ENCODE measurements around the gene KIAA1671.

The KIAA1671 gene

GRCh38 chr22:25208743-25209505, 256.4 kb downstream of the KIAA1671 start:
- TF ChIP-seq, protein P1, sequence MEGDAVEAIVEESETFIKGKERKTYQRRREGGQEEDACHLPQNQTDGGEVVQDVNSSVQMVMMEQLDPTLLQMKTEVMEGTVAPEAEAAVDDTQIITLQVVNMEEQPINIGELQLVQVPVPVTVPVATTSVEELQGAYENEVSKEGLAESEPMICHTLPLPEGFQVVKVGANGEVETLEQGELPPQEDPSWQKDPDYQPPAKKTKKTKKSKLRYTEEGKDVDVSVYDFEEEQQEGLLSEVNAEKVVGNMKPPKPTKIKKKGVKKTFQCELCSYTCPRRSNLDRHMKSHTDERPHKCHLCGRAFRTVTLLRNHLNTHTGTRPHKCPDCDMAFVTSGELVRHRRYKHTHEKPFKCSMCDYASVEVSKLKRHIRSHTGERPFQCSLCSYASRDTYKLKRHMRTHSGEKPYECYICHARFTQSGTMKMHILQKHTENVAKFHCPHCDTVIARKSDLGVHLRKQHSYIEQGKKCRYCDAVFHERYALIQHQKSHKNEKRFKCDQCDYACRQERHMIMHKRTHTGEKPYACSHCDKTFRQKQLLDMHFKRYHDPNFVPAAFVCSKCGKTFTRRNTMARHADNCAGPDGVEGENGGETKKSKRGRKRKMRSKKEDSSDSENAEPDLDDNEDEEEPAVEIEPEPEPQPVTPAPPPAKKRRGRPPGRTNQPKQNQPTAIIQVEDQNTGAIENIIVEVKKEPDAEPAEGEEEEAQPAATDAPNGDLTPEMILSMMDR (IDR thresholded peaks at IDR 0.05; ENCODE audit: low read depth, low read length) = no peak
- no peak for DNase-seq (ENCODE audit: low read depth in 2 of 2)

DNA sequence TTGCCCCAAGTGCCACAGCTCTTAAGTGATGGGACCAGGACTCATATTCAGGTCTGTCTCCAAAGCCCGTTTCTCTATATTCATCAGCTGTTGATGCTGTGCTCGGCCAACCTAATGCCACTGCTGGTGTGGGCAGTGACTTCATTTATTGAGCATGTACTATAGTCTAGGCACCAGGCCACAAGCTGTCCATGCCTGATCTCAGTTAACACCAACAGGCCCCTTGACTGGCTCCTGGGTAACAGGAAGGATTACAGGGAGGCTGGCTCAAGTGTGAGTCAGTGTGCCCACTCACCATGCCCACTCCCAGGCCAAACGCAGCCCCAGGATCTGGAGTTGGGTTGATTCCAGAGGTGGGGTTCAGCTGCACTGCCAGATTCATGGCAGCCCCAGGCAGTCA, 258.3 kb downstream of the KIAA1671 start:
- no peak overlapping the region for H3K4me3 ChIP-seq (replicated peaks in 1 of 2; ENCODE audit: low read depth in 2 of 2, low read length in 2 of 2)
- DNase-seq (ENCODE audit: low read depth in 2 of 2) = no peak
- TF ChIP-seq, protein P1 (IDR thresholded peaks at IDR 0.05; ENCODE audit: low read depth, low read length) = no peak

More at GRCh38 chr22:25208743-25209505, 256.4 kb downstream of the KIAA1671 start:
- H3K4me3 ChIP-seq (replicated peaks in 1 of 2; ENCODE audit: low read depth in 2 of 2, low read length in 2 of 2) = no peak overlapping the region

DNA sequence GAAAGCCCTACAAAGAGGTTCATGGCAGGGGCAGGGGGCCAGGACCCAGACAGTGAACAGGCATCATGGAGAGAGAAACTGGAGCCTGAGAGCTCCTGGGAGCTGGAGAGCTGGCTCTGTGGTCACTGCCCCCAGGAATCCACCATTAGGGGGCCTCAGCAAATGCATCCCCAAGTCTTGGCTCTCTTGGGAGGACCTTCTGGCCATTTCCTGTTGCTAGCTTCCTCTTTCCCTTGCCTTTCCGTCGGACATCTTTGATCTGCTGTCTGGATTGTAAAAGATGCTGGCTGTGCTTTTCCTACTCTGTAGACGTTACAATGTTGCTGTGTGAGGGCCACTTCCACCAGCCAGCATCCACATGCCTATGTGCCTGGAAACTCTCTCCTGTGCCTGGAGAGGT, 259.8 kb downstream of the KIAA1671 start:
- no peak overlapping the region for H3K4me3 ChIP-seq (replicated peaks in 1 of 2; ENCODE audit: low read depth in 2 of 2, low read length in 2 of 2)
- no peak for DNase-seq (ENCODE audit: low read depth in 2 of 2)
- TF ChIP-seq, protein P1 (IDR thresholded peaks at IDR 0.05; ENCODE audit: low read depth, low read length) = no peak

- no peak for DNase-seq (ENCODE audit: low read depth in 2 of 2)
- no peak overlapping the region for H3K4me3 ChIP-seq (replicated peaks in 1 of 2; ENCODE audit: low read depth in 2 of 2, low read length in 2 of 2)
- TF ChIP-seq, protein P1 (IDR thresholded peaks at IDR 0.05; ENCODE audit: low read depth, low read length) = no peak
Observed at GRCh38 chr22:25213221-25213620, 260.7 kb downstream of the KIAA1671 start.

GRCh38 chr22:25216230-25216629, 263.7 kb downstream of the KIAA1671 start:
- H3K4me3 ChIP-seq (replicated peaks in 1 of 2; ENCODE audit: low read depth in 2 of 2, low read length in 2 of 2) = no peak overlapping the region
- TF ChIP-seq, protein P1 (IDR thresholded peaks at IDR 0.05; ENCODE audit: low read depth, low read length) = no peak
- DNase-seq (ENCODE audit: low read depth in 2 of 2) = no peak

DNA sequence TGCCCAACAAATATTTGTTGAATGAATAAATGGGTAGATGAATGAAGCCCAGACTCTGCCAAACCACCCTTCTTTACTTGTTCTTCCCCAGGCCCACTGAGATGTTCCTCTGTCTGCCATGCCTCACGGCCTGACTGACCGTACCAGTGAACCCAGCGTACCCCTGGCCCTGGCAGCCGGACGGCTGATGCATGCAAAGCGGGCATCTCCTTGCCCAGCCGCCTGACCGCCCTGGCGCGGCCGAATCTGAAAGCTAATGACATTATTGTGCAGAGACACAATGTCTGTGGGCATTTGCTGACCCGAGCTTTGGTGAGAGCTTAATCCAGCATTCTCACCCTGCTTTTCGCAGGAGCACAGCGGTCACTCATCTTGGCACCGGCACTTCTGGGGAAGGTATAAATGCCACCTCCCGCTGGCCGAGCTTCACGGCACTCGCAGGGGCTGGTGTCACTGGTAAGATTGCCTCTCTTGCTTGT, 266.7 kb downstream of the KIAA1671 start, which contains the start of gene CRYBB2:
TSS of gene CRYBB2 (plus strand) at position 429 of the 479 bp plus-strand sequence. CDS start 1,791 bp downstream, outside the sequence.
- DNase-seq (ENCODE audit: low read depth in 2 of 2) = no peak
- TF ChIP-seq, protein P1 (IDR thresholded peaks at IDR 0.05; ENCODE audit: low read depth, low read length) = no peak
- H3K4me3 ChIP-seq (replicated peaks in 1 of 2; ENCODE audit: low read depth in 2 of 2, low read length in 2 of 2) = no peak within 1 kb of the TSS
